Neural progenitor cell (in vitro differentiated cells): Measurements from ENCODE around the gene SMNDC1.

ENCODE experiments used
- CTCF ChIP-seq: fragments of 200-600 bp; sonication (generic); IDR thresholded peaks from 2 replicates; pipeline ENCODE4 v1.5.1; 2017; ENCODE audit warnings: antibody characterized with exemption, mild to moderate bottlenecking
- EZH2 ChIP-seq: fragments of 200-600 bp; sonication (generic); IDR thresholded peaks from 2 replicates; pipeline ENCODE4 v1.6.1; 2017; ENCODE audit warnings: antibody characterized with exemption, mild to moderate bottlenecking, moderate library complexity
- EZH2phosphoT487 ChIP-seq: fragments of 200-600 bp; sonication (generic); IDR thresholded peaks from 2 replicates; pipeline ENCODE4 v1.6.1; 2017; ENCODE audit warnings: antibody characterized with exemption

GRCh38 chr10:110337401-110337800, 32.7 kb upstream of the SMNDC1 start:
- TF ChIP-seq CTCF (no peak), EZH2 (no peak), EZH2phosphoT487 (no peak)
